Heart left ventricle (tissue), 13 donors: ENCODE data around the gene DNMT3A.

Experiments used
- POLR2A ChIP-seq, 2 donors: fragments of 450-650 bp; IDR thresholded peaks; one replicate each; pipeline ENCODE4 v1.6.1; 2017; ENCODE audit warnings: antibody characterized with exemption in 2 of 2, mild to moderate bottlenecking in 2 of 2, moderate library complexity in 2 of 2
- TF ChIP-seq, protein P1 (sequence below), 12 donors: fragments of 200-600 bp; sonication (generic) in 4 of 12; IDR thresholded peaks; one replicate each; pipeline versions ENCODE4 v1.5.0 to v1.8.0; 2018 to 2022; ENCODE audit warnings: antibody characterized with exemption in 12 of 12, mild to moderate bottlenecking in 5 of 12
- donor health status: ischemic (EF 13 %, LVEDD 7.1; RV severe dilation, severe dysfunction).
- donor health status: DM: no; HTN: yes; CAD: no.
- donor health status: DM: no; HTN: no; CAD: no.
- donor health status: ischemic (EF 25% LVEDD 6.9; RV normal size, moderate dysfunction).
- donor health status: ischemic (EF 25% LVEDD 5.7; RV mildly dilated, moderate dysfunction).
- donor health status: ischemic (EF 35%, LVEDD 5.7; RV mildly dilated, moderate dysfunction).
- donor health status: nonischemic (EF 11% LVEDD 7.7; RV severe dilation, severe dysfunction).
- donor health status: DM: yes; HTN: yes; CAD: no.
- donor health status: PGD.
- donor health status: ischemic (EF 29% LVEDD 5.4; RV normal size, mild dysfunction).
- donor health status: nonischemic (EF 23%, LVEDD 6.1; RV moderate dilation, normal function).

GRCh38 chr2:25262288-25262687 lies 79.4 kb downstream of the DNMT3A start:
- TF ChIP-seq, protein P1, sequence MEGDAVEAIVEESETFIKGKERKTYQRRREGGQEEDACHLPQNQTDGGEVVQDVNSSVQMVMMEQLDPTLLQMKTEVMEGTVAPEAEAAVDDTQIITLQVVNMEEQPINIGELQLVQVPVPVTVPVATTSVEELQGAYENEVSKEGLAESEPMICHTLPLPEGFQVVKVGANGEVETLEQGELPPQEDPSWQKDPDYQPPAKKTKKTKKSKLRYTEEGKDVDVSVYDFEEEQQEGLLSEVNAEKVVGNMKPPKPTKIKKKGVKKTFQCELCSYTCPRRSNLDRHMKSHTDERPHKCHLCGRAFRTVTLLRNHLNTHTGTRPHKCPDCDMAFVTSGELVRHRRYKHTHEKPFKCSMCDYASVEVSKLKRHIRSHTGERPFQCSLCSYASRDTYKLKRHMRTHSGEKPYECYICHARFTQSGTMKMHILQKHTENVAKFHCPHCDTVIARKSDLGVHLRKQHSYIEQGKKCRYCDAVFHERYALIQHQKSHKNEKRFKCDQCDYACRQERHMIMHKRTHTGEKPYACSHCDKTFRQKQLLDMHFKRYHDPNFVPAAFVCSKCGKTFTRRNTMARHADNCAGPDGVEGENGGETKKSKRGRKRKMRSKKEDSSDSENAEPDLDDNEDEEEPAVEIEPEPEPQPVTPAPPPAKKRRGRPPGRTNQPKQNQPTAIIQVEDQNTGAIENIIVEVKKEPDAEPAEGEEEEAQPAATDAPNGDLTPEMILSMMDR (IDR thresholded peaks at IDR 0.05): no peak
- TF ChIP-seq POLR2A (IDR thresholded peaks at IDR 0.05): no peak
